IMR-90 (cell line): ENCODE results near the gene HSF2. TPM values are rescaled to one million over a fixed set of nuclear protein-coding genes. Genes with fewer than 3 reads are reported as not detected.

Experiments
- ATAC-seq: fragments of 200-7000 bp; cut with Tn5 transposase; 2 replicates; pipeline ENCODE4 v1.9.1; 2020; ENCODE audit warnings: low read depth, mild to moderate bottlenecking, moderate library complexity
- BruUV-seq: library from RNA; stranded (reverse); fragments of 400-500 nt; replicated peaks from 2 replicates; lab custom pipeline; 2021; lab: Mats Ljungman, UMichigan
- CTCF ChIA-PET: fragments of 300-600 bp; formaldehyde crosslinking; extraction: SDS; loops from one replicate; lab custom pipeline; 2021; ENCODE audit warnings: antibody characterized with exemption; lab: Yijun Ruan, JAX
- POLR2A ChIA-PET: fragments of 300-600 bp; sonication (Branson Sonifier 250); formaldehyde crosslinking; loops from one replicate; lab custom pipeline; 2022; ENCODE audit warnings: antibody characterized with exemption; ENCODE audit not compliant: unreplicated experiment; lab: Charles Lee
- DNase-seq: peaks from one replicate; pipeline ENCODE4 v3.0.0; 2013
- H2AFZ ChIP-seq: replicated peaks from 2 replicates; pipeline ENCODE3; 2013; ENCODE audit warnings: low read length, mild to moderate bottlenecking; ENCODE audit not compliant: poor library complexity
- H2AK5ac ChIP-seq: 2 replicates; pipeline ENCODE4 v1.6.1; 2013; ENCODE audit warnings: low read depth, low read length, inconsistent platforms
- H2AK9ac ChIP-seq: replicated peaks from 2 replicates; pipeline ENCODE3; 2013; ENCODE audit warnings: mild to moderate bottlenecking, low read depth, low read length, moderate library complexity; ENCODE audit not compliant: poor library complexity
- H2BK120ac ChIP-seq: 2 replicates; pipeline ENCODE4 v1.6.1; 2013; ENCODE audit warnings: low read depth, low read length, inconsistent platforms
- H2BK15ac ChIP-seq: 3 replicates; pipeline ENCODE4 v1.6.1; 2013; ENCODE audit warnings: low read depth, low read length, inconsistent platforms
- H2BK20ac ChIP-seq: 2 replicates; pipeline ENCODE4 v1.6.1; 2013; ENCODE audit warnings: low read depth, mild to moderate bottlenecking, inconsistent platforms, low read length, moderate library complexity
- H2BK5ac ChIP-seq: 2 replicates; pipeline ENCODE4 v1.6.1; 2013; ENCODE audit warnings: mild to moderate bottlenecking, low read depth, low read length, inconsistent platforms; ENCODE audit not compliant: poor library complexity, severe bottlenecking
- H3K14ac ChIP-seq: replicated peaks from 2 replicates; pipeline ENCODE4 v1.6.1; 2013; ENCODE audit warnings: low read depth, low read length, inconsistent platforms
- H3K18ac ChIP-seq: 2 replicates; pipeline ENCODE4 v1.6.1; 2013; ENCODE audit warnings: low read depth, low read length, control low read depth
- H3K23ac ChIP-seq: 2 replicates; pipeline ENCODE4 v1.6.1; 2013; ENCODE audit warnings: low read depth, low read length, inconsistent platforms
- H3K27ac ChIP-seq: 2 replicates; pipeline ENCODE4 v1.5.1; 2013; ENCODE audit warnings: mild to moderate bottlenecking, control low read depth, low read length; ENCODE audit not compliant: insufficient read depth
- H3K27me3 ChIP-seq: 2 replicates; pipeline ENCODE4 v1.6.1; 2013; ENCODE audit warnings: low read length; ENCODE audit not compliant: control insufficient read depth, insufficient read depth
- H3K36me3 ChIP-seq: 2 replicates; pipeline ENCODE4 v1.6.1; 2013; ENCODE audit warnings: low read length, mixed read lengths; ENCODE audit not compliant: control insufficient read depth, insufficient read depth
- H3K4ac ChIP-seq: 2 replicates; pipeline ENCODE4 v1.6.1; 2013; ENCODE audit warnings: low read depth, low read length, inconsistent platforms
- H3K4me1 ChIP-seq: 2 replicates; pipeline ENCODE4 v1.6.1; 2013; ENCODE audit warnings: low read length, mixed read lengths; ENCODE audit not compliant: control insufficient read depth, insufficient read depth
- H3K4me2 ChIP-seq: 2 replicates; pipeline ENCODE4 v1.6.1; 2013; ENCODE audit warnings: low read depth, mild to moderate bottlenecking, control low read depth, low read length, moderate library complexity
- H3K4me3 ChIP-seq: 2 replicates; pipeline ENCODE4 v1.5.1; 2013; ENCODE audit warnings: low read depth, mild to moderate bottlenecking, control low read depth, low read length, moderate library complexity; ENCODE audit not compliant: insufficient read depth
- H3K56ac ChIP-seq: 2 replicates; pipeline ENCODE4 v1.6.1; 2013; ENCODE audit warnings: low read length, inconsistent platforms; ENCODE audit not compliant: insufficient read depth; ENCODE audit errors: extremely low read depth
- H3K79me1 ChIP-seq, 2 experiments: 2 replicates each; pipeline ENCODE4 v1.6.1; 2013; ENCODE audit warnings: low read length in 2 of 2, inconsistent platforms in 1 of 2, low read depth in 1 of 2
- H3K9ac ChIP-seq: 2 replicates; pipeline ENCODE4 v1.6.1; 2013; ENCODE audit warnings: low read depth, low read length, control low read depth
- H3K9me1 ChIP-seq: 2 replicates; pipeline ENCODE4 v1.6.1; 2013; ENCODE audit warnings: low read length, inconsistent platforms; ENCODE audit not compliant: insufficient read depth
- H3K9me3 ChIP-seq: 2 replicates; pipeline ENCODE4 v1.6.1; 2013; ENCODE audit warnings: low read length; ENCODE audit not compliant: control insufficient read depth, insufficient read depth
- H4K20me1 ChIP-seq: 2 replicates; pipeline ENCODE4 v1.6.1; 2013; ENCODE audit warnings: low read length, inconsistent platforms; ENCODE audit not compliant: insufficient read depth
- H4K5ac ChIP-seq: 2 replicates; pipeline ENCODE4 v1.6.1; 2013; ENCODE audit warnings: mild to moderate bottlenecking, low read depth, low read length, control low read depth
- H4K8ac ChIP-seq, 2 experiments: 2 replicates each; pipeline ENCODE4 v1.6.1; 2013; ENCODE audit warnings: low read depth in 2 of 2, low read length in 2 of 2, control low read depth in 1 of 2, inconsistent platforms in 1 of 2
- H4K91ac ChIP-seq: 2 replicates; pipeline ENCODE4 v1.6.1; 2013; ENCODE audit warnings: low read depth, low read length, inconsistent platforms; ENCODE audit not compliant: insufficient read depth
- MAZ ChIP-seq: IDR thresholded peaks from 2 replicates; pipeline ENCODE4 v1.6.1; 2012; ENCODE audit warnings: low read depth, mild to moderate bottlenecking, low read length, improper control_type of control experiment, moderate library complexity, borderline replicate concordance
- WGBS, 2 experiments: methylation state at CpG; one replicate each; pipeline versions ENCODE4 v1.1.5 to v1.1.7; 2013; ENCODE audit warnings: missing lambda C conversion rate in 2 of 2; ENCODE audit not compliant: insufficient read length in 1 of 2; ENCODE audit errors: extremely low coverage in 2 of 2; 5-methylcytosine and 5-hydroxymethylcytosine counted together
- dilution Hi-C: fragments of 300-500 bp; cut with HindIII; formaldehyde crosslinking; loops from one replicate; pipeline ENCODE4 v1.14.3; 2018; ENCODE audit warnings: low sequenced_read_pairs; ENCODE audit not compliant: unreplicated experiment
- in situ Hi-C: fragments of 300-500 bp; cut with MboI; formaldehyde crosslinking; loops from 3 replicates; pipeline ENCODE4 v1.14.3; 2019; ENCODE audit warnings: low sequenced_read_pairs, inconsistent platforms, mixed read lengths
- intact Hi-C: fragments of 100-400 bp; cut with micrococcal nuclease; formaldehyde crosslinking; loops from 2 replicates; pipeline ENCODE4 v1.10.0; 2022
- polyA plus RNA-seq, 3 experiments: library from polyadenylated mRNA; depleted of rRNA; stranded (reverse); fragments of >200 nt; gene quantifications; 2 replicates each; pipeline ENCODE4 v1.2.3, GENCODE V29; 2012; ENCODE audit warnings: low replicate concordance in 1 of 3
- total RNA-seq: library from RNA; depleted of rRNA; stranded (reverse); fragments of >200 nt; gene quantifications from 2 replicates; pipeline ENCODE4 v1.2.3, GENCODE V29; 2012

HSF2 gene
- total and polyA plus RNA-seq, 2 of the 4 experiments (the other 2 are of a cell fraction), result 17.6 to 28.9 TPM

GRCh38 chr6:122431780-122432179, 32.3 kb downstream of the HSF2 start:
- in situ Hi-C loops, result no loop called here
- intact Hi-C loops, result no loop called here
- Histone ChIP-seq H3K9me3 (no peaks in the 10 kb centered on the region), H3K27ac (no peak overlapping the region), H3K4me1 (0 out of 2 replicates have a peak, but pooled peaks cover 2% of the 10 kb centered on the region), H2BK120ac (no peak overlapping the region), H4K5ac (no peak overlapping the region), H2BK20ac (no peak overlapping the region), H3K23ac (no peak overlapping the region), H2AFZ (no peak overlapping the region), H3K36me3 (peaks cover 6% of the 10 kb centered on the region; the same call in 1 of the 2 replicates), H3K56ac (no peak overlapping the region), H3K14ac (no peak overlapping the region), H3K4me2 (no peak overlapping the region), H2AK9ac (no peak overlapping the region), H3K9me1 (no peaks in the 10 kb centered on the region), H3K4ac (no peak overlapping the region), H3K4me3 (no peak overlapping the region), H4K20me1 (no peaks in the 10 kb centered on the region), H4K8ac (no peak overlapping the region), H3K27me3 (no peaks in the 10 kb centered on the region), H3K18ac (no peak overlapping the region), H2BK15ac (no peak overlapping the region), H2BK5ac (no peak overlapping the region), H2AK5ac (no peak overlapping the region), H3K79me1 (peaks cover 3 to 6% of the 10 kb centered on the region in 2 experiments; a peak in 3 of 4 replicates), H4K91ac (no peak overlapping the region), H3K9ac (no peak overlapping the region)
- ATAC-seq (no peak), DNase-seq (no peak)
- ChIA-PET CTCF (interaction anchor here (1.3 kb wide), 2 partner anchors 8 to 21 kb away, joined by 4 read pairs; no protein-coding TSS in a partner anchor), POLR2A (no interaction called here)
- BruUV-seq, result no TSS peak
- no peak for TF ChIP-seq MAZ
- WGBS, 2 experiments, result 80% methylated on average over 1 of the region's 4 CpGs; no CpG with 5 or more reads in 1 of the 2 experiments
- dilution Hi-C loops, result no loop called here
